Measurements from ENCODE around the gene PSMA2.

PSMA2 gene

GRCh38 chr7:42869131-42870020 is 62.6 kb downstream of the PSMA2 start:
- no peak overlapping the region for H3K9ac ChIP-seq (ENCODE audit: low read depth, low read length, poor library complexity)
- H3K79me1 ChIP-seq (ENCODE audit: low read depth, low read length) = no peaks in the 10 kb centered on the region
- no CpG with 5 or more reads among the region's 7 CpGs for WGBS, 2 donors (ENCODE audit: extremely low coverage in 2 of 2, insufficient read length in 2 of 2, insufficient replicate concordance in 1 of 2)
- no peak overlapping the region for H3K4me3 ChIP-seq (ENCODE audit: low read length in 2 of 2)
- no peak overlapping the region for H3K23ac ChIP-seq (ENCODE audit: low read depth, low read length, poor library complexity)
- H2AK5ac ChIP-seq (ENCODE audit: low read depth, low read length) = no peak overlapping the region
- H4K91ac ChIP-seq (ENCODE audit: low read depth, low read length, poor library complexity) = no peak overlapping the region
- no peak overlapping the region for H2BK120ac ChIP-seq (ENCODE audit: low read depth, low read length)
- no peak overlapping the region for H2AFZ ChIP-seq (ENCODE audit: low read length)
- no peak overlapping the region for H2BK5ac ChIP-seq (ENCODE audit: low read length)
- H2BK15ac ChIP-seq (ENCODE audit: low read length) = no peak overlapping the region
- H3K14ac ChIP-seq (ENCODE audit: low read length) = no peak overlapping the region
- no peaks in the 10 kb centered on the region for H3K4me1 ChIP-seq (ENCODE audit: control insufficient read depth in 2 of 2, insufficient read depth in 1 of 2, low read depth in 1 of 2, low read length in 2 of 2)
- no peak overlapping the region for H3K4ac ChIP-seq (ENCODE audit: low read length)
- H3K27me3 ChIP-seq (ENCODE audit: control insufficient read depth in 3 of 3, insufficient read depth in 3 of 3, low read depth in 1 of 3, low read length in 3 of 3) = no peaks in the 10 kb centered on the region
- H3K36me3 ChIP-seq (replicated peaks in 1 of 2; ENCODE audit: control insufficient read depth in 2 of 2, insufficient read depth in 2 of 2, low read length in 2 of 2) = no peaks in the 10 kb centered on the region
- H2BK12ac ChIP-seq (ENCODE audit: low read length) = no peak overlapping the region
- H3K4me2 ChIP-seq (ENCODE audit: insufficient read depth, low read length, poor library complexity, severe bottlenecking) = no peak overlapping the region
- H3K18ac ChIP-seq (ENCODE audit: low read length) = no peak overlapping the region
- DNase-seq (ENCODE audit: low spot score) = no peak
- no peak overlapping the region for H3K27ac ChIP-seq (replicated peaks; ENCODE audit: low read length)
- no peak overlapping the region for H4K8ac ChIP-seq (ENCODE audit: low read depth, low read length)
- H3K9me3 ChIP-seq (replicated peaks in 1 of 2; ENCODE audit: control insufficient read depth in 2 of 2, insufficient read depth in 1 of 2, low read depth in 1 of 2, low read length in 2 of 2) = no peaks in the 10 kb centered on the region

GRCh38 chr7:42868480-42868879 is 63.5 kb downstream of the PSMA2 start:
- Histone ChIP-seq H3K9me3 (replicated peaks in 1 of 2; ENCODE audit: control insufficient read depth in 2 of 2, insufficient read depth in 1 of 2, low read depth in 1 of 2, low read length in 2 of 2) (no peaks in the 10 kb centered on the region), H2AK5ac (ENCODE audit: low read depth, low read length) (no peak overlapping the region), H3K36me3 (replicated peaks in 1 of 2; ENCODE audit: control insufficient read depth in 2 of 2, insufficient read depth in 2 of 2, low read length in 2 of 2) (no peaks in the 10 kb centered on the region), H2BK12ac (ENCODE audit: low read length) (no peak overlapping the region), H3K27ac (replicated peaks; ENCODE audit: low read length) (no peak overlapping the region), H3K4me3 (ENCODE audit: low read length in 2 of 2) (no peak overlapping the region), H3K9ac (ENCODE audit: low read depth, low read length, poor library complexity) (no peak overlapping the region), H3K14ac (ENCODE audit: low read length) (no peak overlapping the region), H3K4ac (ENCODE audit: low read length) (no peak overlapping the region), H3K79me1 (ENCODE audit: low read depth, low read length) (no peaks in the 10 kb centered on the region), H4K8ac (ENCODE audit: low read depth, low read length) (no peak overlapping the region), H4K91ac (ENCODE audit: low read depth, low read length, poor library complexity) (no peak overlapping the region), H2BK5ac (ENCODE audit: low read length) (no peak overlapping the region), H3K27me3 (ENCODE audit: control insufficient read depth in 3 of 3, insufficient read depth in 3 of 3, low read depth in 1 of 3, low read length in 3 of 3) (no peaks in the 10 kb centered on the region), H2BK15ac (ENCODE audit: low read length) (no peak overlapping the region), H3K4me1 (ENCODE audit: control insufficient read depth in 2 of 2, insufficient read depth in 1 of 2, low read depth in 1 of 2, low read length in 2 of 2) (no peaks in the 10 kb centered on the region), H3K23ac (ENCODE audit: low read depth, low read length, poor library complexity) (no peak overlapping the region), H3K4me2 (ENCODE audit: insufficient read depth, low read length, poor library complexity, severe bottlenecking) (no peak overlapping the region), H3K18ac (ENCODE audit: low read length) (no peak overlapping the region), H2AFZ (ENCODE audit: low read length) (no peak overlapping the region), H2BK120ac (ENCODE audit: low read depth, low read length) (no peak overlapping the region)
- no CpG with 5 or more reads among the region's 1 CpG for WGBS, 2 donors (ENCODE audit: extremely low coverage in 2 of 2, insufficient read length in 2 of 2, insufficient replicate concordance in 1 of 2)
- no peak for DNase-seq (ENCODE audit: low spot score)
